Endothelial cell of coronary artery (primary cell): ENCODE measurements around the gene RFFL. TPM values are rescaled to one million over a fixed set of nuclear protein-coding genes. Genes with fewer than 3 reads are reported as not detected.

Experiments used
- total RNA-seq: library from RNA; depleted of rRNA; stranded (reverse); fragments of >200 nt; gene quantifications from 2 replicates; pipeline ENCODE4 v1.2.3, GENCODE V29; 2014

RFFL gene, protein sequence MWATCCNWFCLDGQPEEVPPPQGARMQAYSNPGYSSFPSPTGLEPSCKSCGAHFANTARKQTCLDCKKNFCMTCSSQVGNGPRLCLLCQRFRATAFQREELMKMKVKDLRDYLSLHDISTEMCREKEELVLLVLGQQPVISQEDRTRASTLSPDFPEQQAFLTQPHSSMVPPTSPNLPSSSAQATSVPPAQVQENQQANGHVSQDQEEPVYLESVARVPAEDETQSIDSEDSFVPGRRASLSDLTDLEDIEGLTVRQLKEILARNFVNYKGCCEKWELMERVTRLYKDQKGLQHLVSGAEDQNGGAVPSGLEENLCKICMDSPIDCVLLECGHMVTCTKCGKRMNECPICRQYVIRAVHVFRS
- total RNA-seq: 7.7 and 7.9 TPM in 2 replicates

GRCh38 chr17:35063514-35064223 is at the start of gene RFFL:
Gene RFFL, minus strand, starts transcription at chr17:35063707. Its CDS starts 37,154 bp downstream, at chr17:35026553.

GRCh38 chr17:34980353-34980680 is 83.2 kb downstream of the RFFL start, which contains the start of gene LIG3:
Gene LIG3, plus strand, starts transcription at chr17:34980512. Its CDS starts 2,494 bp downstream, at chr17:34983006.

DNA sequence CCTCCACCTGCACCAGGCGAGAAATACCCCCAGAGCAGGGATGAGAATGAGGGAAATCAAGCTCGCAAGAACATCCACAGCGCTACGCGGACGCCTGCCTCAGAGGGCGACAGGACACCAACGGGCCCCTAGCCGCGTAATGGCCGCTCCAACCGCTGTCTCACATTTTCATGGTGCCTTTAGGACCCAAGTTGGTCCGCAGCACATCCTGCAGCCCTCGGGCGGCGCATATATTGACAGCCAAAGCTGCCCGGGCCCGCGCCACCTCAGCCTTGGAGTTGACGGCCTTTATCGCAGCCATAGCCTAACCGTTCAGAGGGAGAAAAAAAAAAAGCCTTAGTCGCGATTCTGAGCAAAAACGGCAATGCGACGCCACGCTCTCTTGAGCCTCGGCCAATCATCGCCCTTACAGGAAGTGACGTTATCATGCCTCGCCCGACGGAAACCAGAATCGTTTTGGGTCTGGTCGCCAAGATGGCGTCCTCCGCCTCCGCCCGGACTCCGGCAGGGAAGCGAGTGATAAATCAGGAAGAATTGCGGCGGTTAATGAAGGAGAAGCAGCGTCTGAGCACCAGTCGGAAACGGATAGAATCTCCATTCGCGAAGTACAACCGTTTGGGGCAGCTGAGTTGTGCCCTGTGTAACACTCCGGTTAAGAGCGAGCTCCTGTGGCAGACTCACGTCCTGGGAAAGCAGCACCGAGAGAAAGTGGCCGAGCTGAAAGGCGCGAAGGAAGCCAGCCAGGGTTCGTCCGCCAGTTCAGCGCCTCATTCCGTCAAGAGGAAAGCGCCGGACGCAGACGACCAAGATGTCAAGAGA is 102.2 kb downstream of the RFFL start, which contains the start of the genes CCT6B and ZNF830:
TSS of gene CCT6B (minus strand) at position 368 of the 819 bp plus-strand sequence. CDS start at position 301, 67 bp downstream.
TSS of gene ZNF830 (plus strand) at position 448 of the 819 bp plus-strand sequence. CDS start at position 475, 27 bp downstream.

Other genes starting within 250 kb of the RFFL start
- 0.38 and 0.90 TPM in 2 replicates for gene CCT6B, start 102.2 kb downstream of the RFFL start, total RNA-seq
- 14.2 and 14.8 TPM in 2 replicates for gene ZNF830, start 102.2 kb downstream of the RFFL start, total RNA-seq
- gene LIG3, start 83.2 kb downstream of the RFFL start, total RNA-seq: 30.7 and 39.9 TPM in 2 replicates
- gene RAD51D, start 56.2 kb upstream of the RFFL start, total RNA-seq: 5.9 and 10.7 TPM in 2 replicates
- gene FNDC8, start 57.9 kb upstream of the RFFL start, total RNA-seq: not detected in 2 replicates
- 17.6 and 22.0 TPM in 2 replicates for gene NLE1, start 78.6 kb upstream of the RFFL start, total RNA-seq
- not detected in 2 replicates for gene UNC45B, start 84.1 kb upstream of the RFFL start, total RNA-seq
- gene SLC35G3, start 130.7 kb upstream of the RFFL start, total RNA-seq: not detected in 2 replicates
- 36.6 TPM in 2 replicates for gene SLFN5, start 179.4 kb upstream of the RFFL start, total RNA-seq